Measurements from ENCODE around the gene SIRT2. TPM values are rescaled to one million over a fixed set of nuclear protein-coding genes. Genes with fewer than 3 reads are reported as not detected.

SIRT2 gene
- polyA plus RNA-seq, 1 donor from 2014 or later: 102 TPM

DNA sequence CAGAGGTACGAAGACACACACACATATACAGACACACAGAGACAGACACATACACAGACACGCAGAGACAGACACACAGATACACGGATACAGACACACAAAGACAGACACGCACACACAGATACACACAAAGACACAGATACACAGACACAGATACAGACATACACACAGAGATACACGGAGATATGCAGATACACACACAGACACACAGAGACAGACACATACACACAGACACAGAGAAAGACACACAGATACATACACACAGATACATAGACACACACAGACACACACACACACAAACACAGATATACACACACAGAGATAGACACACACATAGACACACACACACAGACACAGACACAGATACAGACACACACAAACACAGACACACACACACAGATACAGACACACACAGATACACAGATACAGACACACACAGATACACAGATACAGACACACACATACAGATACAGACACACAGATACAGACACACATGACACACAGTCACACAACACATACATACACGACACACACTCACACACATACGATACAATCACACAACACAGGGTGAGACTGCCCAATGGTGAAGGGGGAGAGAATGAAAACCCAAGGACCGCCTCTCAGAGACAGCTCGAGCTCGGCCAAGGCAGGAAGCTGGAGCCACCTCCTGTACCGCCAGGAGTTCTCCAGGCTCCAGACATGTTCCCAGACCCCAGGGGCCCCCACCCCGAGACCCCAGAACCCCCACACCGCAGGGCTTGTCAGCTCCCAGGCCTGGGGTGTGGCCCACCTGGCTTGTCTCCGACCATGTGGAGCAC lies 21.4 kb upstream of the SIRT2 start:
- H3K4me3 ChIP-seq (ENCODE audit: low read length): no peak overlapping the region
- no peaks in the 10 kb centered on the region for H3K9me2 ChIP-seq (ENCODE audit: insufficient read depth, low read length)
- no peak overlapping the region for H3K27ac ChIP-seq (ENCODE audit: low read length)
- TF ChIP-seq MXI1 (conservative IDR thresholded peaks at IDR 0.05; ENCODE audit: poor library complexity, severe bottlenecking) (no peak), SMC3 (conservative IDR thresholded peaks at IDR 0.05; ENCODE audit: poor library complexity) (no peak), EZH2 (IDR thresholded peaks at IDR 0.05; ENCODE audit: borderline replicate concordance, insufficient read depth, low read length, poor library complexity, severe bottlenecking) (no peak), RAD21 (conservative IDR thresholded peaks at IDR 0.05) (no peak), TAF1 (IDR thresholded peaks at IDR 0.05; ENCODE audit: low read depth) (no peak)
- TF ChIP-seq, protein P1, sequence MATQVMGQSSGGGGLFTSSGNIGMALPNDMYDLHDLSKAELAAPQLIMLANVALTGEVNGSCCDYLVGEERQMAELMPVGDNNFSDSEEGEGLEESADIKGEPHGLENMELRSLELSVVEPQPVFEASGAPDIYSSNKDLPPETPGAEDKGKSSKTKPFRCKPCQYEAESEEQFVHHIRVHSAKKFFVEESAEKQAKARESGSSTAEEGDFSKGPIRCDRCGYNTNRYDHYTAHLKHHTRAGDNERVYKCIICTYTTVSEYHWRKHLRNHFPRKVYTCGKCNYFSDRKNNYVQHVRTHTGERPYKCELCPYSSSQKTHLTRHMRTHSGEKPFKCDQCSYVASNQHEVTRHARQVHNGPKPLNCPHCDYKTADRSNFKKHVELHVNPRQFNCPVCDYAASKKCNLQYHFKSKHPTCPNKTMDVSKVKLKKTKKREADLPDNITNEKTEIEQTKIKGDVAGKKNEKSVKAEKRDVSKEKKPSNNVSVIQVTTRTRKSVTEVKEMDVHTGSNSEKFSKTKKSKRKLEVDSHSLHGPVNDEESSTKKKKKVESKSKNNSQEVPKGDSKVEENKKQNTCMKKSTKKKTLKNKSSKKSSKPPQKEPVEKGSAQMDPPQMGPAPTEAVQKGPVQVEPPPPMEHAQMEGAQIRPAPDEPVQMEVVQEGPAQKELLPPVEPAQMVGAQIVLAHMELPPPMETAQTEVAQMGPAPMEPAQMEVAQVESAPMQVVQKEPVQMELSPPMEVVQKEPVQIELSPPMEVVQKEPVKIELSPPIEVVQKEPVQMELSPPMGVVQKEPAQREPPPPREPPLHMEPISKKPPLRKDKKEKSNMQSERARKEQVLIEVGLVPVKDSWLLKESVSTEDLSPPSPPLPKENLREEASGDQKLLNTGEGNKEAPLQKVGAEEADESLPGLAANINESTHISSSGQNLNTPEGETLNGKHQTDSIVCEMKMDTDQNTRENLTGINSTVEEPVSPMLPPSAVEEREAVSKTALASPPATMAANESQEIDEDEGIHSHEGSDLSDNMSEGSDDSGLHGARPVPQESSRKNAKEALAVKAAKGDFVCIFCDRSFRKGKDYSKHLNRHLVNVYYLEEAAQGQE (IDR thresholded peaks at IDR 0.05; ENCODE audit: borderline replicate concordance): no peak
- no peak overlapping the region for H3K4me2 ChIP-seq (ENCODE audit: low read length)
- H2AFZ ChIP-seq (ENCODE audit: low read depth, low read length): no peak overlapping the region
- H3K9me3 ChIP-seq (ENCODE audit: low read length): no peaks in the 10 kb centered on the region
- H3F3A ChIP-seq (ENCODE audit: insufficient read depth, low read length, poor library complexity, severe bottlenecking): no peaks in the 10 kb centered on the region
- H3K9ac ChIP-seq (ENCODE audit: low read length): no peak overlapping the region
- H4K20me1 ChIP-seq (ENCODE audit: insufficient read depth): no peaks in the 10 kb centered on the region
- no peaks in the 10 kb centered on the region for H3K36me3 ChIP-seq (ENCODE audit: insufficient read depth, low read length)
- no peaks in the 10 kb centered on the region for H3K27me3 ChIP-seq (ENCODE audit: insufficient read depth, low read depth, low read length)
- no peaks in the 10 kb centered on the region for H3K79me2 ChIP-seq (replicated peaks; ENCODE audit: insufficient read depth, low read length)

GRCh38 chr19:38919837-38920601 lies 20.6 kb upstream of the SIRT2 start:
- H3K27me3 ChIP-seq (ENCODE audit: insufficient read depth, low read depth, low read length): no peaks in the 10 kb centered on the region
- no peak overlapping the region for H3K9ac ChIP-seq (ENCODE audit: low read length)
- H4K20me1 ChIP-seq (ENCODE audit: insufficient read depth): no peaks in the 10 kb centered on the region
- no peaks in the 10 kb centered on the region for H3K9me2 ChIP-seq (ENCODE audit: insufficient read depth, low read length)
- H2AFZ ChIP-seq (ENCODE audit: low read depth, low read length): no peak overlapping the region
- H3K79me2 ChIP-seq (replicated peaks; ENCODE audit: insufficient read depth, low read length): no peaks in the 10 kb centered on the region
- no peak overlapping the region for H3K4me2 ChIP-seq (ENCODE audit: low read length)
- no peaks in the 10 kb centered on the region for H3K9me3 ChIP-seq (ENCODE audit: low read length)
- no peak overlapping the region for H3K27ac ChIP-seq (ENCODE audit: low read length)
- TF ChIP-seq CTCF (IDR thresholded peaks at IDR 0.05; ENCODE audit: poor library complexity, severe bottlenecking) (no peak), POLR2AphosphoS5 (IDR thresholded peaks at IDR 0.05) (no peak), EZH2 (IDR thresholded peaks at IDR 0.05; ENCODE audit: borderline replicate concordance, insufficient read depth, low read length, poor library complexity, severe bottlenecking) (no peak), RAD21 (conservative IDR thresholded peaks at IDR 0.05) (no peak)
- H3K36me3 ChIP-seq (ENCODE audit: insufficient read depth, low read length): no peaks in the 10 kb centered on the region
- H3K4me3 ChIP-seq (ENCODE audit: low read length): no peak overlapping the region
- no peaks in the 10 kb centered on the region for H3F3A ChIP-seq (ENCODE audit: insufficient read depth, low read length, poor library complexity, severe bottlenecking)
